ENCODE measurements around the gene SLC25A29. TPM values are rescaled to one million over a fixed set of nuclear protein-coding genes. Genes with fewer than 3 reads are reported as not detected.

Gene SLC25A29
- total and polyA plus RNA-seq, 2 of the 13 experiments (the other 11 are each of a cell fraction or from before 2014, with no cell fraction given): 12.2 to 17.2 TPM

GRCh38 chr14:100325231-100325632 lies 19.0 kb upstream of the SLC25A29 start (continued):
- TF ChIP-seq, protein P1, sequence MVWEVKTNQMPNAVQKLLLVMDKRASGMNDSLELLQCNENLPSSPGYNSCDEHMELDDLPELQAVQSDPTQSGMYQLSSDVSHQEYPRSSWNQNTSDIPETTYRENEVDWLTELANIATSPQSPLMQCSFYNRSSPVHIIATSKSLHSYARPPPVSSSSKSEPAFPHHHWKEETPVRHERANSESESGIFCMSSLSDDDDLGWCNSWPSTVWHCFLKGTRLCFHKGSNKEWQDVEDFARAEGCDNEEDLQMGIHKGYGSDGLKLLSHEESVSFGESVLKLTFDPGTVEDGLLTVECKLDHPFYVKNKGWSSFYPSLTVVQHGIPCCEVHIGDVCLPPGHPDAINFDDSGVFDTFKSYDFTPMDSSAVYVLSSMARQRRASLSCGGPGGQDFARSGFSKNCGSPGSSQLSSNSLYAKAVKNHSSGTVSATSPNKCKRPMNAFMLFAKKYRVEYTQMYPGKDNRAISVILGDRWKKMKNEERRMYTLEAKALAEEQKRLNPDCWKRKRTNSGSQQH (CRISPR knock-in tag; IDR thresholded peaks at IDR 0.05; ENCODE audit: low read depth): no peak
- TF ChIP-seq SKIL (CRISPR knock-in tag; IDR thresholded peaks at IDR 0.05; ENCODE audit: borderline replicate concordance): no peak
- TF ChIP-seq ZNF225 (CRISPR knock-in tag; IDR thresholded peaks at IDR 0.05): no peak
- TF ChIP-seq ZNF609 (CRISPR knock-in tag; IDR thresholded peaks at IDR 0.05; ENCODE audit: borderline replicate concordance): peak; percentile 52
- peak; percentile 78 for TF ChIP-seq GATAD2A (CRISPR knock-in tag; IDR thresholded peaks at IDR 0.05)
- no peak for TF ChIP-seq JARID2 (CRISPR knock-in tag; IDR thresholded peaks at IDR 0.05; ENCODE audit: insufficient replicate concordance)
- no peak for TF ChIP-seq ZNF775 (CRISPR knock-in tag; IDR thresholded peaks at IDR 0.05; ENCODE audit: borderline replicate concordance)
- 0 out of 2 replicates have a peak, but pooled peaks have one; percentile 34 for TF ChIP-seq IRX3 (CRISPR knock-in tag; IDR thresholded peaks at IDR 0.05; ENCODE audit: borderline replicate concordance, low read depth)
- no peak for TF ChIP-seq ETV6 (CRISPR knock-in tag; conservative IDR thresholded peaks at IDR 0.05)
- peak; percentile 56; the same call in 1 of the 2 replicates for TF ChIP-seq HIVEP1 (CRISPR knock-in tag; IDR thresholded peaks at IDR 0.05)
- TF ChIP-seq, protein P2, sequence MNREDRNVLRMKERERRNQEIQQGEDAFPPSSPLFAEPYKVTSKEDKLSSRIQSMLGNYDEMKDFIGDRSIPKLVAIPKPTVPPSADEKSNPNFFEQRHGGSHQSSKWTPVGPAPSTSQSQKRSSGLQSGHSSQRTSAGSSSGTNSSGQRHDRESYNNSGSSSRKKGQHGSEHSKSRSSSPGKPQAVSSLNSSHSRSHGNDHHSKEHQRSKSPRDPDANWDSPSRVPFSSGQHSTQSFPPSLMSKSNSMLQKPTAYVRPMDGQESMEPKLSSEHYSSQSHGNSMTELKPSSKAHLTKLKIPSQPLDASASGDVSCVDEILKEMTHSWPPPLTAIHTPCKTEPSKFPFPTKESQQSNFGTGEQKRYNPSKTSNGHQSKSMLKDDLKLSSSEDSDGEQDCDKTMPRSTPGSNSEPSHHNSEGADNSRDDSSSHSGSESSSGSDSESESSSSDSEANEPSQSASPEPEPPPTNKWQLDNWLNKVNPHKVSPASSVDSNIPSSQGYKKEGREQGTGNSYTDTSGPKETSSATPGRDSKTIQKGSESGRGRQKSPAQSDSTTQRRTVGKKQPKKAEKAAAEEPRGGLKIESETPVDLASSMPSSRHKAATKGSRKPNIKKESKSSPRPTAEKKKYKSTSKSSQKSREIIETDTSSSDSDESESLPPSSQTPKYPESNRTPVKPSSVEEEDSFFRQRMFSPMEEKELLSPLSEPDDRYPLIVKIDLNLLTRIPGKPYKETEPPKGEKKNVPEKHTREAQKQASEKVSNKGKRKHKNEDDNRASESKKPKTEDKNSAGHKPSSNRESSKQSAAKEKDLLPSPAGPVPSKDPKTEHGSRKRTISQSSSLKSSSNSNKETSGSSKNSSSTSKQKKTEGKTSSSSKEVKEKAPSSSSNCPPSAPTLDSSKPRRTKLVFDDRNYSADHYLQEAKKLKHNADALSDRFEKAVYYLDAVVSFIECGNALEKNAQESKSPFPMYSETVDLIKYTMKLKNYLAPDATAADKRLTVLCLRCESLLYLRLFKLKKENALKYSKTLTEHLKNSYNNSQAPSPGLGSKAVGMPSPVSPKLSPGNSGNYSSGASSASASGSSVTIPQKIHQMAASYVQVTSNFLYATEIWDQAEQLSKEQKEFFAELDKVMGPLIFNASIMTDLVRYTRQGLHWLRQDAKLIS (CRISPR knock-in tag; IDR thresholded peaks at IDR 0.05): no peak
- TF ChIP-seq NFIC (IDR thresholded peaks at IDR 0.05; ENCODE audit: low read length): no peak
- TF ChIP-seq TOPORS (CRISPR knock-in tag; IDR thresholded peaks at IDR 0.05): 0 out of 2 replicates have a peak, but pooled peaks have one; percentile 38
- TF ChIP-seq NFIB (CRISPR knock-in tag; IDR thresholded peaks at IDR 0.05; ENCODE audit: borderline replicate concordance): no peak
- no peak for TF ChIP-seq POLR2AphosphoS2 (IDR thresholded peaks at IDR 0.05; ENCODE audit: low read depth, low read length)
- 0 out of 2 replicates have a peak, but pooled peaks have one; percentile 45 for TF ChIP-seq MYC (CRISPR knock-in tag; IDR thresholded peaks at IDR 0.05; ENCODE audit: borderline replicate concordance)
